Upper lobe of left lung (tissue), 4 donors: ENCODE results near the gene GALNT3.

ENCODE experiments used
- CTCF ChIP-seq, 6 experiments: fragments of 450-650 bp in 4 of 6; fragments of 200-600 bp in 2 of 6; sonication (generic) in 2 of 6; IDR thresholded peaks; one replicate each; pipeline ENCODE4 v1.5.1; 2016 to 2019; ENCODE audit warnings: antibody characterized with exemption in 6 of 6
- POLR2A ChIP-seq, 4 donors: fragments of 450-650 bp; IDR thresholded peaks; one replicate each; pipeline ENCODE4 v1.5.1; 2016 to 2017; ENCODE audit warnings: antibody characterized with exemption in 4 of 4, mild to moderate bottlenecking in 2 of 4

GRCh38 chr2:165793779-165794535 is at the start of gene GALNT3:
- TF ChIP-seq POLR2A (IDR thresholded peaks at IDR 0.05), result peak in 3 of 4 donors; percentile 61 to 90 (median 77)
- peak in 2 of 6 experiments; percentile 6 to 10 for TF ChIP-seq CTCF (IDR thresholded peaks at IDR 0.05)
